ENCODE results near the gene UBE2E2.
A peak's percentile ranks its signal among the peaks of the same experiment; 100 is the strongest.

UBE2E2 gene

DNA sequence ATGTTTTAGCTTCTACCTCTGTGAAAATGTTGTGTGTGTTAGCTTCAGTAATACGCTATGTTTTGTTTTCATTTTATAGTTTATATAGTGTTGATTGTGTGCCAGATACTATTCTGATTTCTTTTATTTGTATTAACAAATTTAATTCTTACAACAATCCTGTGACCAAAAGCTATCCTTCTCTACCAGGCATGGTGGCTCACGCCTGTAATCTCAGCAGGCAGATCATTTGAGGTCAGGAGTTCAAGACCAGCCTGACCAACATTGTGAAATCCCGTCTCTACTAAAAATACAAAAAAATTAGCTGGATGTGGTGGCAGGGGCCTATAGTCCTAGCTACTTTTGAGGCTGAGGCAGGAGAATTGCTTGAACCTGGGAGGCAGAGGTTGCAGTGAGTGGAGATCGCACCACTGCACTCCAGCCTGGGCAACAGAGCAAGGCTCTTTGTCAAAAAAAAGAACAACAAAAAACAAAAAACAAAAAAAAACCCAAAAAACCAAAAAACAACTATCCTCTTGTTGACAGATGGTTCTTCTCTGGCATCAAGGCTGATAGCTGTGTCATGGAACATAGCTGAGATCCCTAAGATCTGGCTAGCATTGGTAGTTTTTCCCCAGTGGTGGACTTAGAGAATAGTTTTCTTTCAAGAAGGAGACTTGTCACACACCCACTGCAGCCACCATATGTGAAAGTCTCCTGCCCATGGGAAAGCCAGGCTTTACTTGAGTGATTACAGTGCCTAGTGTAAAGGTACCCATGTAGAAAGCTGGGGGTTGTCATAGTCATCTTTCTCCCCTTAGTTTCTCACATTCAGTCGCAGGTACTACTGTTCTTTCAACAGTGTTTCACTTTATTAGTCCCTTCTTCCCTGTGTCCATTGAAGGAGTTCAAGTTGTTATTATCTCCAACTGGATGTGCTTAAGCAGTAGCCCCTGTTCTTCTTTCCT lies 116.5 kb downstream of the UBE2E2 start:
- H3K36me3 ChIP-seq (ENCODE audit: insufficient read depth, low read length): no peaks in the 10 kb centered on the region
- ATAC-seq (ENCODE audit: insufficient read depth, low read depth) (no peak), DNase-seq (no peak)
- no peaks in the 10 kb centered on the region for H3K9me3 ChIP-seq (ENCODE audit: insufficient read depth, low read length, severe bottlenecking)
- H3K4me2 ChIP-seq (ENCODE audit: insufficient read depth, low read length): no peak overlapping the region
- no peak overlapping the region for H3K27ac ChIP-seq (ENCODE audit: low read length)
- H4K20me1 ChIP-seq (ENCODE audit: insufficient read depth, low read length): no peaks in the 10 kb centered on the region
- H2AFZ ChIP-seq (ENCODE audit: low read depth, low read length): no peak overlapping the region
- TF ChIP-seq EZH2 (IDR thresholded peaks at IDR 0.05; ENCODE audit: borderline replicate concordance, low read depth, low read length, severe bottlenecking): no peak
- TF ChIP-seq, protein P1, sequence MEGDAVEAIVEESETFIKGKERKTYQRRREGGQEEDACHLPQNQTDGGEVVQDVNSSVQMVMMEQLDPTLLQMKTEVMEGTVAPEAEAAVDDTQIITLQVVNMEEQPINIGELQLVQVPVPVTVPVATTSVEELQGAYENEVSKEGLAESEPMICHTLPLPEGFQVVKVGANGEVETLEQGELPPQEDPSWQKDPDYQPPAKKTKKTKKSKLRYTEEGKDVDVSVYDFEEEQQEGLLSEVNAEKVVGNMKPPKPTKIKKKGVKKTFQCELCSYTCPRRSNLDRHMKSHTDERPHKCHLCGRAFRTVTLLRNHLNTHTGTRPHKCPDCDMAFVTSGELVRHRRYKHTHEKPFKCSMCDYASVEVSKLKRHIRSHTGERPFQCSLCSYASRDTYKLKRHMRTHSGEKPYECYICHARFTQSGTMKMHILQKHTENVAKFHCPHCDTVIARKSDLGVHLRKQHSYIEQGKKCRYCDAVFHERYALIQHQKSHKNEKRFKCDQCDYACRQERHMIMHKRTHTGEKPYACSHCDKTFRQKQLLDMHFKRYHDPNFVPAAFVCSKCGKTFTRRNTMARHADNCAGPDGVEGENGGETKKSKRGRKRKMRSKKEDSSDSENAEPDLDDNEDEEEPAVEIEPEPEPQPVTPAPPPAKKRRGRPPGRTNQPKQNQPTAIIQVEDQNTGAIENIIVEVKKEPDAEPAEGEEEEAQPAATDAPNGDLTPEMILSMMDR (IDR thresholded peaks at IDR 0.05; ENCODE audit: borderline replicate concordance, extremely low read depth, low read length, poor library complexity, severe bottlenecking): no peak
- H3K9ac ChIP-seq (ENCODE audit: low read depth, low read length): no peak overlapping the region
- H3K27me3 ChIP-seq (ENCODE audit: insufficient read depth, low read length, poor library complexity): no peaks in the 10 kb centered on the region
- H3K79me2 ChIP-seq (ENCODE audit: insufficient read depth, low read length): no peaks in the 10 kb centered on the region
- H3K4me3 ChIP-seq (ENCODE audit: low read depth in 1 of 2, low read length in 2 of 2): no peak overlapping the region
- peaks cover 10% of the 10 kb centered on the region for H3K4me1 ChIP-seq (ENCODE audit: insufficient read depth, low read length)

DNA sequence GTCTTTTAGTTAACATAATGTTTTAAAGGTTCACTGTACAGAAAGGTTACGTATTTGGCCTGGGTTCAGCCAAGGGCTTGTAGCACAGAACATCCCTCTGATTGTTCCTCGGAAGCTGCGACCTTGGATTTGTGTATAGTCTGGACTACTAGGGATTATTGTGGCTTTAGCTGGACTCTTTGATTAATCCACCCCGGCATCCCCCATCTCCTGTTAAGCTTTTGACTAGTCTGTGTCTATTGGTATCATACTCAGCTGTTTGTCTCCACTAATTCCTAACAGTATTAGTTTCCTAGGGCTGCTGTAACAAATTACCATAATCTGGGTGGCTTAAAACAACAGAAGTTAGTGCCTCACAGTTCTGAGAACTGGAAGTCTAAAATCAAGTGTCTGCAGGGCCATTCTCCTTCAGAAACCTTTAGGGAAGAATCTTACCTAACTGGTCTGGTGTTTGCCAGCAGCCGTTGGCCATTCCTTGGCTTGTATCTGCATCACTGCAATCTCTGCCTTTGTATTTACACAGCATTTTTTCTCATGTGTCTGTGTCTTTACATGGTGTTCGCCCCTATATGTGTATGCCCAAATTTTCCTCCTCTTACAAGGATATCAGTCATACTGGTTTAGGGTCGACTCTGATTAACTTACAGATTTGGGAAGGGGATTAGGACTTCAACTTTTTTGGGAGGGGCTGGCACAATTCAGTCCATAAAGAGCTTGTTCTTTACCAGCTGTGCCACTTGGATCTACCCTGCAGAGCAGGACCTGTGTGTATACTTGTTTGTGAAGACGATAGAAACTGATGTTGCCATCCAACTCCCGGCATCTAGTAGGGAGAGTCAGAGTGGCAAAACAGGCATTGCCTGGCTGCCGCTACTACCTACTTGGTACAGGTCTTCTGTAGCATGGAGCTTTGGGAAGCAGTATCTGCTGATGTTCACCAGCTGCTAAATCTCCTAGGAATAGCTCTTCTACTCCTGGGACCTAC lies 117.8 kb downstream of the UBE2E2 start:
- H3K9ac ChIP-seq (ENCODE audit: low read depth, low read length): no peak overlapping the region
- DNase-seq: no peak
- H3K9me3 ChIP-seq (ENCODE audit: insufficient read depth, low read length, severe bottlenecking): no peaks in the 10 kb centered on the region
- H3K36me3 ChIP-seq (ENCODE audit: insufficient read depth, low read length): no peaks in the 10 kb centered on the region
- H3K27me3 ChIP-seq (ENCODE audit: insufficient read depth, low read length, poor library complexity): no peaks in the 10 kb centered on the region
- peaks cover 18% of the 10 kb centered on the region for H3K4me1 ChIP-seq (ENCODE audit: insufficient read depth, low read length)
- no peak overlapping the region for H3K4me3 ChIP-seq (ENCODE audit: low read depth in 1 of 2, low read length in 2 of 2)
- no peaks in the 10 kb centered on the region for H4K20me1 ChIP-seq (ENCODE audit: insufficient read depth, low read length)
- ATAC-seq (ENCODE audit: insufficient read depth, low read depth): no peak
- no peak overlapping the region for H2AFZ ChIP-seq (ENCODE audit: low read depth, low read length)
- H3K27ac ChIP-seq (ENCODE audit: low read length): no peak overlapping the region
- TF ChIP-seq EZH2 (IDR thresholded peaks at IDR 0.05; ENCODE audit: borderline replicate concordance, low read depth, low read length, severe bottlenecking): no peak
- TF ChIP-seq, protein P1 (IDR thresholded peaks at IDR 0.05; ENCODE audit: borderline replicate concordance, extremely low read depth, low read length, poor library complexity, severe bottlenecking): no peak
- H3K4me2 ChIP-seq (ENCODE audit: insufficient read depth, low read length): no peak overlapping the region
- no peaks in the 10 kb centered on the region for H3K79me2 ChIP-seq (ENCODE audit: insufficient read depth, low read length)

DNA sequence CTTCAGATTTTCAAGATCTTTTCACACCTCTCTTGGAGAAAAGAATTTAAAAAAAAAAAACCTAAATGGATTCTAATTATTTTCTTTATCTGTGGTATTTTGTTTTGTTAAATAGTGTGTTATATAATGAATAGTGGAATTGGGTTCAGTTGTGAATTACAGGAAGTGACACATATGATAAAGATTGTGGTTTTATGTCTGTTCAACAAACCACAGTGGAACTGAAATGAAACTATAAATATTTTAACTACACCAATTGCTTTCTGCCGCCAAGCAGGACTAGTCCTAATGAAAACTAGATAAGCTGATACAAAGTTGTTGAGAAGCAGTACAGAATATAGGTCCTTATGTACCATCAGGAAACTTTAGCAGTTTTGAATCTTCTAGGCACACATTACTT lies 121.6 kb downstream of the UBE2E2 start:
- Histone ChIP-seq H3K4me1 (ENCODE audit: insufficient read depth, low read length) (peaks cover 18% of the 10 kb centered on the region), H3K79me2 (ENCODE audit: insufficient read depth, low read length) (no peaks in the 10 kb centered on the region), H3K4me3 (ENCODE audit: low read depth in 1 of 2, low read length in 2 of 2) (no peak overlapping the region), H3K9me3 (ENCODE audit: insufficient read depth, low read length, severe bottlenecking) (no peaks in the 10 kb centered on the region), H2AFZ (ENCODE audit: low read depth, low read length) (no peak overlapping the region), H3K9ac (ENCODE audit: low read depth, low read length) (no peak overlapping the region), H3K36me3 (ENCODE audit: insufficient read depth, low read length) (no peaks in the 10 kb centered on the region), H3K4me2 (ENCODE audit: insufficient read depth, low read length) (peak overlapping the region; percentile 34; the same call in 1 of the 2 replicates), H3K27ac (ENCODE audit: low read length) (no peak overlapping the region; the same call in 1 of the 2 replicates), H4K20me1 (ENCODE audit: insufficient read depth, low read length) (no peaks in the 10 kb centered on the region), H3K27me3 (ENCODE audit: insufficient read depth, low read length, poor library complexity) (no peaks in the 10 kb centered on the region)
- ATAC-seq (ENCODE audit: insufficient read depth, low read depth) (peak; percentile 76), DNase-seq (peak; percentile 7)
- no peak for TF ChIP-seq EZH2 (IDR thresholded peaks at IDR 0.05; ENCODE audit: borderline replicate concordance, low read depth, low read length, severe bottlenecking)
- TF ChIP-seq, protein P1 (IDR thresholded peaks at IDR 0.05; ENCODE audit: borderline replicate concordance, extremely low read depth, low read length, poor library complexity, severe bottlenecking): no peak
